HG03565 (cell line): ENCODE results near the gene GDI1.

ENCODE experiments used
- ATAC-seq: cut with Tn5 transposase; IDR thresholded peaks from one replicate; pipeline ENCODE4 v1.9.1; 2021; ENCODE audit warnings: mild to moderate bottlenecking, moderate library complexity; ENCODE audit not compliant: unreplicated experiment

Gene GDI1

GRCh38 chrX:154459832-154460231 lies 22.9 kb downstream of the GDI1 start:
- no peak for ATAC-seq

- no peak for ATAC-seq
Observed at GRCh38 chrX:154460326-154460725, 23.4 kb downstream of the GDI1 start.

- no peak for ATAC-seq
Observed at GRCh38 chrX:154462396-154462795, 25.4 kb downstream of the GDI1 start.

- ATAC-seq: no peak
Observed at GRCh38 chrX:154463611-154464220, 26.8 kb downstream of the GDI1 start.

GRCh38 chrX:154464806-154465365 lies 27.9 kb downstream of the GDI1 start:
- ATAC-seq: no peak

- no peak for ATAC-seq
Observed at GRCh38 chrX:154465601-154466000, 28.6 kb downstream of the GDI1 start.

- no peak for ATAC-seq
Observed at GRCh38 chrX:154466036-154466435, 29.1 kb downstream of the GDI1 start.

- ATAC-seq: no peak
Observed at GRCh38 chrX:154466907-154467306, 30.0 kb downstream of the GDI1 start.

- ATAC-seq: no peak
Observed at GRCh38 chrX:154467556-154467955, 30.6 kb downstream of the GDI1 start.

- no peak for ATAC-seq
Observed at GRCh38 chrX:154468217-154468616, 31.3 kb downstream of the GDI1 start.

- no peak for ATAC-seq
Observed at GRCh38 chrX:154469114-154469513, 32.2 kb downstream of the GDI1 start.

- ATAC-seq: no peak
Observed at GRCh38 chrX:154469880-154470279, 32.9 kb downstream of the GDI1 start.

- ATAC-seq: no peak
Observed at GRCh38 chrX:154470434-154470833, 33.5 kb downstream of the GDI1 start.

- no peak for ATAC-seq
Observed at GRCh38 chrX:154470914-154471568, 34.1 kb downstream of the GDI1 start.

- no peak for ATAC-seq
Observed at GRCh38 chrX:154471839-154472684, 35.1 kb downstream of the GDI1 start.

- ATAC-seq: no peak
Observed at GRCh38 chrX:154472685-154473632, 36.0 kb downstream of the GDI1 start.

GRCh38 chrX:154473683-154474082 lies 36.7 kb downstream of the GDI1 start:
- no peak for ATAC-seq

- ATAC-seq: no peak
Observed at GRCh38 chrX:154476821-154477220, 39.9 kb downstream of the GDI1 start.

- no peak for ATAC-seq
Observed at GRCh38 chrX:154477891-154478477, 41.0 kb downstream of the GDI1 start.
